ENCODE results near the gene CXCR1. TPM values are rescaled to one million over a fixed set of nuclear protein-coding genes. Genes with fewer than 3 reads are reported as not detected.

Gene CXCR1
- total RNA-seq, 2 experiments from 2014 or later = not detected

DNA sequence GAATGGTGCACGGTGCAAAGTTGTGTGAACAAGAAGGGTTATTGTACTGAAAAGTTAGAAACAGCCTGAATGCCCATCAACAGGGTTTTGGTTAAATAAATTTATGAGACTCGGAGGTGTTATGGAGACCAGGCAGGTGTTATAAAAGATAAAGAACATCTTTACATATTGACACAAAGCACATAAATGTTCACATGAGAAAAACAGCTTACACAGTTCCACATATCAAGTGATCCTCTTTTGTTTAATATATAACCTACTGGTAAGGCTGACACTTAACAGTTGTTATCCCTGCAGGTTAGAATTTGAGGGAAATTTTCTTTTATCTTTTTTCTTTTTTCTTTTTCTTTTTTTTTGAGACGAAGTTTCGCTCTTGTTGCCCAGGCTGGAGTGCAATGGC lies 30.2 kb upstream of the CXCR1 start:
- Mint-ChIP-seq H3K27ac (no peak overlapping the region), H3K36me3 (ENCODE audit: low read depth) (no peaks in the 10 kb centered on the region), H3K4me3 (no peak overlapping the region), H3K4me1 (ENCODE audit: low read depth) (no peaks in the 10 kb centered on the region), H3K9me3 (no peaks in the 10 kb centered on the region), H3K27me3 (no peaks in the 10 kb centered on the region)
- no peak for ATAC-seq
- CTCF ChIA-PET = no interaction called here
- POLR2A ChIA-PET = no interaction called here
- intact Hi-C loops (cut with micrococcal nuclease) = no loop called here
- DNase-seq = no peak
- TF ChIP-seq, protein P1, sequence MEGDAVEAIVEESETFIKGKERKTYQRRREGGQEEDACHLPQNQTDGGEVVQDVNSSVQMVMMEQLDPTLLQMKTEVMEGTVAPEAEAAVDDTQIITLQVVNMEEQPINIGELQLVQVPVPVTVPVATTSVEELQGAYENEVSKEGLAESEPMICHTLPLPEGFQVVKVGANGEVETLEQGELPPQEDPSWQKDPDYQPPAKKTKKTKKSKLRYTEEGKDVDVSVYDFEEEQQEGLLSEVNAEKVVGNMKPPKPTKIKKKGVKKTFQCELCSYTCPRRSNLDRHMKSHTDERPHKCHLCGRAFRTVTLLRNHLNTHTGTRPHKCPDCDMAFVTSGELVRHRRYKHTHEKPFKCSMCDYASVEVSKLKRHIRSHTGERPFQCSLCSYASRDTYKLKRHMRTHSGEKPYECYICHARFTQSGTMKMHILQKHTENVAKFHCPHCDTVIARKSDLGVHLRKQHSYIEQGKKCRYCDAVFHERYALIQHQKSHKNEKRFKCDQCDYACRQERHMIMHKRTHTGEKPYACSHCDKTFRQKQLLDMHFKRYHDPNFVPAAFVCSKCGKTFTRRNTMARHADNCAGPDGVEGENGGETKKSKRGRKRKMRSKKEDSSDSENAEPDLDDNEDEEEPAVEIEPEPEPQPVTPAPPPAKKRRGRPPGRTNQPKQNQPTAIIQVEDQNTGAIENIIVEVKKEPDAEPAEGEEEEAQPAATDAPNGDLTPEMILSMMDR (IDR thresholded peaks at IDR 0.05) = no peak

DNA sequence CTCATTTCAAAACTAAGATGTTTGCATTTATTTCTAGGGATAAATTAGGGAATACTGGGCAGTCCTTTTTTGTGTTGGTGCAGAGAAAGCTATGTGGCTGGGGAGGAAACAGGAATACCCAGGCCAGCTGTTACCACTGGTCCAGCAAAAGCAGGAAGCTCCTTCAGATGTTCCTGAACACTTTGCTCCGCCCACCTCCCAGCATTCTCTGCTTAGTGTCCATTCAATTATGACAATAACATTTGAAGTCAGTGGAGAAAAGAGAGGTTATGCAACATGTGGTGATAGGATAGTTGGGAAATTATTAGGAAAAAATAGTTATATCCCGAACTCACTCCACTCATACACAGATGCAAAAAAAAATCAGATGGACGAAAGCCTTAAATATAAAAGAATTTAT lies 28.1 kb upstream of the CXCR1 start:
- H3K27ac Mint-ChIP-seq = no peak overlapping the region
- POLR2A ChIA-PET = no interaction called here

DNA sequence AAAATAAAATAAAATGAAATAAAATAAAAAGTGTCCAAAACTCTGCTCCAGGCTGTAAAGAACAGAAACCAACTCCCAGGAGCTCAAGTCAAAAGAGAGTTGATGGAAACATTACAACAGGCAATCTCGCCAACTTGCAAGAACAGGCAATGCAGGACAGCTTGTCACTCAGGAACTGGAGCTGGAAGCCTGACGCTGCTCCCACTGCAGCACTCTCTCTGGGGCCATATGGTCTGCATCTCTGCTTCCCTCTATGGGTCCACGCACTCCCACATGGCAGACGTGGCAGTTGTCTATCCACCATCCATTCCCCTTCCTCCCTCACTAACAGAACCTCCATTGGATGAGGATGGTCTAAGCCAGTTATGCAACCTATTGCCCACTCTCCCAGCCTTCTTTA lies 26.9 kb upstream of the CXCR1 start:
- H3K27me3 Mint-ChIP-seq = no peaks in the 10 kb centered on the region
- no peaks in the 10 kb centered on the region for H3K4me1 Mint-ChIP-seq (ENCODE audit: low read depth)
- ATAC-seq (no peak), DNase-seq (no peak)
- TF ChIP-seq, protein P1 (IDR thresholded peaks at IDR 0.05) = no peak
- H3K4me3 Mint-ChIP-seq = no peak overlapping the region
- H3K9me3 Mint-ChIP-seq = no peaks in the 10 kb centered on the region
- H3K27ac Mint-ChIP-seq = no peak overlapping the region
- ChIA-PET CTCF (interaction anchor here (1.2 kb wide), 1 partner anchor 64 kb away, joined by 3 read pairs; no protein-coding TSS in a partner anchor), POLR2A (no interaction called here)
- H3K36me3 Mint-ChIP-seq (ENCODE audit: low read depth) = no peaks in the 10 kb centered on the region
- intact Hi-C loops (cut with micrococcal nuclease) = no loop called here

More for the DNA sequence above, 28.1 kb upstream of the CXCR1 start:
- intact Hi-C loops (cut with micrococcal nuclease) = no loop called here
- no peaks in the 10 kb centered on the region for H3K9me3 Mint-ChIP-seq
- H3K4me3 Mint-ChIP-seq = no peak overlapping the region
- no peaks in the 10 kb centered on the region for H3K36me3 Mint-ChIP-seq (ENCODE audit: low read depth)
- no peaks in the 10 kb centered on the region for H3K27me3 Mint-ChIP-seq
- H3K4me1 Mint-ChIP-seq (ENCODE audit: low read depth) = no peaks in the 10 kb centered on the region
- CTCF ChIA-PET = interaction anchor here (1.2 kb wide), 1 partner anchor 62 kb away, joined by 3 read pairs; no protein-coding TSS in a partner anchor
- DNase-seq (no peak), ATAC-seq (no peak)
- TF ChIP-seq, protein P1 (IDR thresholded peaks at IDR 0.05) = no peak

DNA sequence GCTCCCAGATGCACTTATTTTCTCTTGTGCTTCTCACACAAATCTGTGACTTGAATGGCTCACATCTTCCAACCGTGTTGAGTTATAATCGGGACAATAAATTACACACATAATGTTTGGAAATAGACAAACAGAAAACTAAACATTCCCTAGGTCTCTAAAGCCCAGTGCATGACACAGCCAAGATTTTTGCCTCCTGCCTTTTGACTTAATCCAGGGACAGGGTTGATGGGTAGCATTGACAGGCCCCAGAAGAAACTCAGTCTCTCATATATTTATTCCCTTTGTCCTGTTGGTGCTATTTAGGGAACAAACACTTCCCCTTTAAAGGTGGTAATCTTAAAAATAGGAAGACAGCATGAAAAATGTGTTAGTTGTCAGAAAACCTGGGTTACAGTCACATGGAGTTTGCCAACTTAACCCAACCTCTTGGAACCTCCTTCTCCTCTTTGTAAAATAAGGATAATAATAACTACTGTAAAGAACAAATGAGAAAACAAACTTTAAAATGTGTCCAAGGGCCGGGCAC lies 26.2 kb upstream of the CXCR1 start:
- no peaks in the 10 kb centered on the region for H3K27me3 Mint-ChIP-seq
- TF ChIP-seq, protein P1 (IDR thresholded peaks at IDR 0.05) = no peak
- DNase-seq (no peak), ATAC-seq (no peak)
- POLR2A ChIA-PET = no interaction called here
- no peaks in the 10 kb centered on the region for H3K9me3 Mint-ChIP-seq
- H3K4me1 Mint-ChIP-seq (ENCODE audit: low read depth) = no peaks in the 10 kb centered on the region
- no peaks in the 10 kb centered on the region for H3K36me3 Mint-ChIP-seq (ENCODE audit: low read depth)
- intact Hi-C loops (cut with micrococcal nuclease) = no loop called here
- CTCF ChIA-PET = no interaction called here
- H3K4me3 Mint-ChIP-seq = no peak overlapping the region
- H3K27ac Mint-ChIP-seq = no peak overlapping the region

DNA sequence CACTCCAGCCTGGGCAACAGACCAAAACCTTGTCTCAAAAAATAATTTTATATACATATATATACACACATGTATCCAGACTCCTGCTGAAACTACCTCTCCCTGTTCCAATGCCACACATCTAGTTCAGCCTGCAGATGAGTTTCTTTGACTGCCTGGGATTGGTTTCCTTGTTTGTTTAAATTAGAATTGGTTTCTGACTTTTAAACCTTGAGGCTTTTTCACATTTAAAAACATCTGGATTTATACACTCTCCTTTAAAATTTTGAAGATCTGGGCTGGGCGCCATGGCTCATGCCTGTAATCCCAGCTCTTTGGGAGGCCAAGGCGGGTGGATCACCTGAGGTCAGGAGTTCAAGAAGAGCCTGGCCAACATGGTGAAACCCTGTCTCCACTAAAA lies 21.8 kb upstream of the CXCR1 start:
- Mint-ChIP-seq H3K4me3 (no peak overlapping the region), H3K27me3 (no peaks in the 10 kb centered on the region), H3K36me3 (ENCODE audit: low read depth) (no peaks in the 10 kb centered on the region), H3K4me1 (ENCODE audit: low read depth) (peaks cover 9% of the 10 kb centered on the region), H3K27ac (no peak overlapping the region), H3K9me3 (no peaks in the 10 kb centered on the region)
- CTCF ChIA-PET = interaction anchor here (2.1 to 5.2 kb wide), 3 partner anchors 20 to 70 kb away, joined by 5 to 27 read pairs (median 23); partner anchors contain the start of gene CXCR1
- no peak for DNase-seq
- TF ChIP-seq, protein P1 (IDR thresholded peaks at IDR 0.05) = no peak
- intact Hi-C loops (cut with micrococcal nuclease) = loop anchor here (5.0 kb wide), 2 partner anchors 39 to 69 kb away; no protein-coding TSS in a partner anchor
- ATAC-seq = no peak
- POLR2A ChIA-PET = no interaction called here

Data from activated CD8-positive, alpha-beta T cell treated with anti-CD3 and anti-CD28 coated beads for 36 hours (primary cell).